Chondrocyte (in vitro differentiated cells): ENCODE results near the gene EGLN1. TPM values are rescaled to one million over a fixed set of nuclear protein-coding genes. Genes with fewer than 3 reads are reported as not detected.
"Not testable (repeated sequence)": the region's sequence is repeated elsewhere in the genome, so short reads cannot be mapped to it uniquely, and the experiment has no call there.

Experiments used
- DNase-seq: peaks from one replicate; pipeline ENCODE4 v3.0.0; 2021; ENCODE audit warnings: mixed read lengths, low spot score
- H3K27ac Mint-ChIP-seq: one replicate; pipeline ENCODE4 v1.8.0; 2021; ENCODE audit warnings: mild to moderate bottlenecking, moderate library complexity, mixed read lengths; ENCODE audit not compliant: unreplicated experiment
- H3K27me3 Mint-ChIP-seq: 2 replicates; pipeline ENCODE4 v1.8.0; 2021; ENCODE audit warnings: low read depth, mixed read lengths
- H3K36me3 Mint-ChIP-seq: 2 replicates; pipeline ENCODE4 v1.8.0; 2021; ENCODE audit warnings: low read depth, mixed read lengths
- H3K4me1 Mint-ChIP-seq: 2 replicates; pipeline ENCODE4 v1.8.0; 2021; ENCODE audit warnings: low read depth, mild to moderate bottlenecking, mixed read lengths
- H3K4me3 Mint-ChIP-seq: one replicate; pipeline ENCODE4 v1.8.0; 2021; ENCODE audit warnings: mild to moderate bottlenecking, moderate library complexity, mixed read lengths; ENCODE audit not compliant: unreplicated experiment
- H3K9me3 Mint-ChIP-seq: 2 replicates; pipeline ENCODE4 v1.8.0; 2021; ENCODE audit warnings: low read depth, mixed read lengths
- CTCF ChIP-seq: fragments of 200-600 bp; sonication (generic); IDR thresholded peaks from 2 replicates; pipeline ENCODE4 v1.5.0; 2021; ENCODE audit warnings: antibody characterized with exemption, mild to moderate bottlenecking, moderate library complexity
- total RNA-seq: library from RNA; stranded (reverse); gene quantifications from 3 replicates; pipeline ENCODE4 v1.2.1, GENCODE V29; 2021

Gene EGLN1
- total RNA-seq, 1 donor from 2014 or later: 36.6 TPM

DNA sequence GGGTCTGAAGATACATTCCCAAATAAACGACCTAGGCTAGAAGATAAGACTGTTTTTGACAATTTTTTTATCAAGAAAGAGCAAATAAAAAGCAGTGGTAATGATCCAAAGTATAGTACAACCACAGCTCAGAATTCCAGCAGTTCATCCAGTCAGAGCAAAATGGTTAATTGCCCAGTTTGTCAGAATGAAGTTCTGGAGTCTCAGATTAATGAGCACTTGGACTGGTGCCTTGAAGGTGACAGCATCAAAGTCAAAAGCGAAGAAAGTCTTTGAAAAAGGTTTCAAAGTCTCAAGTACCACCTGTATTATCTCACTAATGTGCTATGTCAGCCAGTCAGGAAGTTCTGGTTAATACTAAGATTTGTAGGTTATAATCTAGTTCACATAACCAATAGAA, 69.0 kb downstream of the EGLN1 start:
- H3K27ac Mint-ChIP-seq: peak overlapping the region; percentile 45
- peaks cover 15% of the 10 kb centered on the region for H3K36me3 Mint-ChIP-seq
- TF ChIP-seq CTCF: no peak
- H3K9me3 Mint-ChIP-seq: no peaks in the 10 kb centered on the region
- no peaks in the 10 kb centered on the region for H3K27me3 Mint-ChIP-seq
- H3K4me1 Mint-ChIP-seq: peaks cover 19% of the 10 kb centered on the region
- no peak overlapping the region for H3K4me3 Mint-ChIP-seq
- no peak for DNase-seq

- Mint-ChIP-seq H3K36me3 (peaks cover 16% of the 10 kb centered on the region), H3K4me1 (peaks cover 12% of the 10 kb centered on the region), H3K4me3 (no peak overlapping the region), H3K27me3 (no peaks in the 10 kb centered on the region), H3K9me3 (no peaks in the 10 kb centered on the region), H3K27ac (no peak overlapping the region)
- no peak for DNase-seq
- TF ChIP-seq CTCF: no peak
These were observed 70.3 kb downstream of the EGLN1 start for GRCh38 chr1:231351816-231352215.

- H3K36me3 Mint-ChIP-seq: peaks cover 19% of the 10 kb centered on the region
These were observed 73.2 kb downstream of the EGLN1 start for GRCh38 chr1:231348856-231349255.

GRCh38 chr1:231348442-231348841, 73.6 kb downstream of the EGLN1 start:
- TF ChIP-seq CTCF: no peak
- DNase-seq: no peak
- H3K36me3 Mint-ChIP-seq: peaks cover 19% of the 10 kb centered on the region
- no peaks in the 10 kb centered on the region for H3K9me3 Mint-ChIP-seq
- H3K27ac Mint-ChIP-seq: no peak overlapping the region
- no peak overlapping the region for H3K4me3 Mint-ChIP-seq
- H3K27me3 Mint-ChIP-seq: no peaks in the 10 kb centered on the region
- no peaks in the 10 kb centered on the region for H3K4me1 Mint-ChIP-seq

More at GRCh38 chr1:231348856-231349255, 73.2 kb downstream of the EGLN1 start:
- not testable (repeated sequence) for DNase-seq, H3K27ac Mint-ChIP-seq, H3K27me3 Mint-ChIP-seq, H3K4me1 Mint-ChIP-seq, H3K9me3 Mint-ChIP-seq, H3K4me3 Mint-ChIP-seq

DNA sequence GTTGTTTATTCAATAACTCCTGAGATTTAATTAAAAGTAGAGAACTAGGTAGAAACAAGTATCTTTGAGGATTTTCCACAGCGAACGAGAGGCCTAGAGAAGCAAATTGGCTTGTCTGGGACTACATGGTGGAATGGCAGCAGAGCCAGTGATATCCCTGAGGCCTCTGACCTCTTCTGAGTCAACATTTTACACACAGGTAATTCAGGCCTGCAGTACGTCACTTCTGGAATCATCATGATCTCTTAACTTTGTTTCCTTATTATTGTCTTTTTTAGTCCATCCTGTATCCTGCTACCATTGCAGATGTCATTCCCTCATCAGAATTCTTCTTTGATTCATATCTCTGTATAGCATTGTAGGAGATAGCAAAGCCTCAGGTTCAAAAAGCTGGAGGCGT, 74.1 kb downstream of the EGLN1 start:
- Mint-ChIP-seq H3K36me3 (peaks cover 18% of the 10 kb centered on the region), H3K4me3 (no peak overlapping the region), H3K4me1 (no peaks in the 10 kb centered on the region), H3K9me3 (no peaks in the 10 kb centered on the region), H3K27me3 (no peaks in the 10 kb centered on the region), H3K27ac (no peak overlapping the region)
- no peak for TF ChIP-seq CTCF
- no peak for DNase-seq

GRCh38 chr1:231340328-231341013, 81.6 kb downstream of the EGLN1 start:
- no peak for DNase-seq
- no peak for TF ChIP-seq CTCF
- H3K36me3 Mint-ChIP-seq: peaks cover 12% of the 10 kb centered on the region
- H3K9me3 Mint-ChIP-seq: no peaks in the 10 kb centered on the region
- H3K4me1 Mint-ChIP-seq: peaks cover 35% of the 10 kb centered on the region
- no peak overlapping the region for H3K4me3 Mint-ChIP-seq
- no peaks in the 10 kb centered on the region for H3K27me3 Mint-ChIP-seq
- H3K27ac Mint-ChIP-seq: no peak overlapping the region
